HG02642 (cell line): Measurements from ENCODE around the gene CMTM8.

ENCODE experiments used
- ATAC-seq: cut with Tn5 transposase; IDR thresholded peaks from one replicate; pipeline ENCODE4 v1.9.1; 2021; ENCODE audit warnings: mild to moderate bottlenecking; ENCODE audit not compliant: unreplicated experiment, poor library complexity

Gene CMTM8

DNA sequence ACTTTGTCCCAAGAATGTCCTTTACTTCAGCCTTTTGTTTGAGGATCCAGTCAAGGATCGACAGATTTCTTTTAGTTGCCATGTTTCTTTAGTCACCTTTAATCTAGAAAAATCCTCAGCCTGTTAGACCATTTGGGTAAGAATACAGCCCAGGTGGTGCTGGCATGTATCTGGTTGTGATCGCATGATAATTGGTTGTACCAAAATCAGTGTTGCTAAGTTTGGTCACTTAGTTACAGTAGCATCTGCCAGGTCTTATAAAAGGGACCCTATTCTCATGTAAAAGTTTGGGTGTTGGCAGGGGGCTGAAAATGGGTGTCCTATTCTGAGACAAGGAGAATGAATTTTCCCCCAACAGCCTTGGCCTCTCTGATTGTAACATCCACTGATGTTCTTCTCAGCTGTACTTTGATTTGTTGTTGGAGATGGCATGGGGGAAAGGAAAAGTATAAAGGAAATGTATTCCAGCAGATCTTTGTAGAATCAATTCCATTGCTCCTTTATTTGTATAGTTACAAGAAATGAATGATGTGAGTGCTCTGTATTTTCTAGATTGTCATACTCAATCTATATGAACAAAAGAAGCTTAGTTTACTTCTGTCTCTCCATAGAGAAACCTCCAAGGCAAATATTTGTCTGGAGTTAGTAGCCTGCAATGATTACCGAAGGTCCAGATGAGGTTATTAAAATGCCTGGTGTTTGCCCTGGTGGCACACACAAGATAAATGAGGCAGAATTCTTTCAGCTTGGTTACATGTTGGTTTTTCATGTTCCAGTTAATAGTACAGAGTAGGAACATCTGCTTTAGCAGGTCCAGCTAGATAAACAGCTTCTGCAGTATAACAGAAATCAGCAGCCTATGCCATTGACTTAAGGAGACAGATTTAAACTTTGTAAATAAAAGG is 65.7 kb downstream of the CMTM8 start:
- ATAC-seq: no peak

DNA sequence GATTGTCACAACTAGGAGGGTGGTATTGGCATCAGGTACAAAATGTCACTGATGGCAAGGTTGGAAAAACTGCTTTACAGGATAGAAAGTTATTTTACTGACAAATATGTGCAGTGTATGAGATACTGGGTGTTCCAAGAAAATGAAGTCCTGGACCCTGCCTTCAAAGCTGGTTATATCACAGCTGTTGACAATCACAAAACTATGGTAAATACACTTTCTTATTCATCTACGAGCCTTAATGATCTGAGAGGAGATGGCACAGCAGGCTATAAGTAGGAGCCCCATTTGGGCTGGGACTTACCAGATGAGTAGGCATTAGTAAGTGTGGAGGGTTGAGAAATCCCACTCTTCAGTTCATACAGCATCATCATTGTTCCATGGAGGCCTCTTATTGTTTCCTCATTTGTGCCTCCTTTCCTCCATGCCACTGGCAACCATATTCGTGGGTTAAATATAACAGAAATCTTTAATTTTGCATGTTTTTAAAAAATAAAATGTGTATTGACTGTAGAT is 66.9 kb downstream of the CMTM8 start:
- no peak for ATAC-seq

DNA sequence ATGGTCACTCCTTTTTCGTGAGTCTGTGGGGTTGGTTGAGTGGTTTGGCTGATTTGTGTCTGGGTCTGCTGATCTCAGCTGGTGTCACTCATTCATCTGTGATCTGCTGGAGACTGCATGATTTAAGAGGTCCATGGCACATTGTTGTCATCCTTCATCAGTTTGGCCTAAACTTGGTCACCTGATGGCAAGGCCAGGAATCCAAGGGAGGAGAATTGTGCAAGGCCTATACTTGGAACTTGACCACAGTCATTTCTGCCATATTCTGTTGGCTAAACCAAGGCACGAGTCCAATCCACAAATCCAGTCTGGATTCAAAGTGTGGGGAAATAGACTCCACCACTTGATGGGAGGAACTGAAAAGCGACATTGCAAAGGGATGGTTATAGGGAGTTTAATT is 67.6 kb downstream of the CMTM8 start:
- ATAC-seq: no peak

DNA sequence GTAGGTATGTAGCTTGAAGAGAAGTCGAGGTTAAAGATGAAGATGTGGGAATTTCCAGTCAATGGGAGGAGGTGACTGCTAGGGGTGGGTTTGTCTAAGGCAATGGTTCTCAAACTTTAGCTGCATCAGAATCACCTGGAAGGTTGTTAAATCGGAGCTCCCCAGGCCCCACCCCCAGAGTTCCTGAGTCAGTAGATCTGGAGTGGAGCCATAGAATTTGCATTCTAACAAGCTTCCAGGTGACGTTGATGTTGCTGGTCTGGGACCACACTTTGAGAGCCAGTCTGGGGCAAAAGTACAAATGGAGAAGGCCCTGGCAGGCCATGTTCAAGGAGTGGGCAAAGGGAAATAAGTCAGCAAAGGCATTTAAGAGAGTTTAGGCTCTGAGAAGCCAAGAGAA is 69.1 kb downstream of the CMTM8 start:
- ATAC-seq: no peak

DNA sequence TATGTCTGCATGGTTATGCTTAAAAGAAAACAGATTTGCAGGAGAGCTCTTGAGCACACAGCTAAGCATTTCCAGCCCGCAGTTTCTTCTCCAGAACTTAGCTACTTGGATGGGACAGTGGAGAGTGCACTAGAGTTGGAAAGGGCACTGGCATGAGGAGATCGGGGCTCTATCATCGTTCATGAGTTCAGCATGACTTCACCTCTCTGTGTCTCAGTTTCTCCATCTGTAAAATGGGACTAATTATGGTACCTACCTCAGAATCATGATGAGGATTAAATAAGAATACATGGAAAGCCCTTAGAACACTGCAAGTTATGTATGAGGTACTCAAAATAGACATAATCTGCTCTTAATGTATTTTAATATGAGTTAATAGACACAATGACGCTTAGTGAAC is 69.9 kb downstream of the CMTM8 start:
- no peak for ATAC-seq

DNA sequence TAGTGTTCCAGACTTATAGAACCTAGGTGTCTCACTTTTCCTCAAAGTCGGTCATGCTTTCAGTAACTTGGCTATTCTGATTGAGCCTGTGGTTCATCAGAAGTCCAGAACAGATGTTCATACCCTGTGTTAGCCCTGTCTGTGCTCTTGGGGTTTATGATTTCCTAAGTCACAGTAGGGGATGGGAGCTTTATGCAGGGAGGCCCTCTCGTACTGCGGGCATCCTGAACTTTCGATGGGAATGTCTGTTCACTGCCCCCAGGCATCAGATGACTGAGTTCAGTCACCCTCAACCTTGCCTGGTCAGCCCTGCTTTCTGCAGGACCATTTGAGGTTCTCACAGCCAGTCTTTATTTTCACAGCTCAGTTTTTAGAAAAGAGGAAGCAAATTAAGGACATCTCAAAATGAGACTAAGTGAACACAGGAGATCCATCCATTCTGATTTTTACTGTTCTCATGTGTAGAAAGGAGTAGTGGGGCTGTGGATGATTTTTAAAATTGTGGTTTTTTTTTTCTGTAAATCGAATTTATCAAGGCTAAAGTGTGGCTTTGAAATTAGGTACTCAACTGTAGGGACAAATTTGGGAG is 71.3 kb downstream of the CMTM8 start:
- no peak for ATAC-seq

DNA sequence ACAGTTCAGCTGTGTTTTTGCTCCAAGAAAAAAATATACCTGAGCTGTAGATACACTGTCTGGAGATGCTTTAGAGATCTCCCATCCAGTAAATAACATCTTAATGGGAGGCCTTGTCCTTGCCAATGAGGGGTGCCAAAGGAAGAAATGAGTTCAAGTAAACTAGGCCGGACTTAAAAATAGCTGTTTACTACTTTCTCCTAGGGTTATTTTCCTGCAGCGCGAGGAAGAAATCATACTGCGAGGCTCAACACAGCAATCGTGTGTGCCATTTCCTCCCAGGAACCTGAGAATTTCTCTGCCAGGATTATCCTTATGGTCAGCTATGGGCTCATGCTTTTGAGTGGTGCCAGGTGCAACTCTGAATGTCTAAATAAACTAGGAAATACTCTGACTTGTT is 71.9 kb downstream of the CMTM8 start:
- no peak for ATAC-seq

DNA sequence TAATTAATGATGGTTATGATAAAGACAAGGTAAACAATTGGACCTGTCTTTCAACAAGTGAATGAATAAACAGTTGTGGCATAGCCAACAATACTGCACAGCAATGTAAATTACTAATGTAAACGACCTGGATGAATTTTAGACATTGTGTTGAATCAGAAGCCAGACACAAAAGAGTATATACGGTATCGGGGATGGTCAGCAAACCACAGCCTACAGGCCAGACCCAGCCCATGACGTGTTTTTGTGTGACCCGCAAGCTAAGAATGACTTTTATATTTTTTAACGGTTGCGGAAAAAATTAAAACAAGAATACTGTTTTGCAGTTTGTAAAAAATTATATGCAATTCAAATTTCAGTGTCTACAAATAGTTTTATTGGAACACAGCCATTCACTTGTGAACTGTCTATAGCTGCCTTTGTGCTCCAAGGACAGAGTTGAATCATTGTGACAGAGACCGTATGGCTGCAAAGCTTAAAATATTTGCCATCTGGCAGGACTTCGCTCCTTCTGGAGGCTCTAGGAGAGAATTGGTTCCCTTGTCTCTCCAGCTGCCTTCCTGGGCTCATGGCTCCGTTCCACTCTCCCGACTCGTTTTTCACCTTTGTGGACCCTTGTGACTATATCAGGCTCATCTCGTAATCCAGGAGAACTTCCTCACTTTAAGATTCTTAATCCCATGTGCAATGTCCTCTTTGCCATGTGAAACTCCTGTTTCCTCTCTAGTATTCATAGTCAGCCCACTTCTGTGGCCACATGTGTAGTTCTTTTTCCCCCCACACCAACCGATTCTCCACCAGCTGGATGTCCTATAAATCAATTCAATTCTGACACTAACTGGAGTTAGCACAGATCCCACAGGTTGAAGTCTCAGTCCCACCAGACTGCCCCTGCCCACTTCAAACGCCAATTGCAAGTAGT is 72.7 kb downstream of the CMTM8 start:
- ATAC-seq: no peak

DNA sequence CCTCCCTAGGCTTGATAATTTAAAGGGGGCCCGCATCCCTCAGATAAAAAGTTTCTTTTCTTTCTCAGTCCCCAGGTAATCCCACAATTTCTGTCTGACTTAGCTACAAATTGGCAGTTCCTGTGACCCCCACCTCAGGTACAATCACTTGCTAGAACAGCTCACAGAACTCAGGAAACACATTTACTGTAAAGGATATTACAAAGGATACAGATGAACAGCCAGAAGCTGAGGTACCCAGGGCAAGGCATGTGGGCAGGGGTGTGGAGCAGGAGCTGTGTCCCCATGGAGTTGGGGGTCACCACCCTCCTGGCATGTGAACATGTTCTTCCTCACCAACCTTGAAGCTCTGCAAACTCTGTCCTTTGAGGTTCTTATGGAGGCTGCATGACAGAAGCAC is 73.8 kb downstream of the CMTM8 start:
- no peak for ATAC-seq

DNA sequence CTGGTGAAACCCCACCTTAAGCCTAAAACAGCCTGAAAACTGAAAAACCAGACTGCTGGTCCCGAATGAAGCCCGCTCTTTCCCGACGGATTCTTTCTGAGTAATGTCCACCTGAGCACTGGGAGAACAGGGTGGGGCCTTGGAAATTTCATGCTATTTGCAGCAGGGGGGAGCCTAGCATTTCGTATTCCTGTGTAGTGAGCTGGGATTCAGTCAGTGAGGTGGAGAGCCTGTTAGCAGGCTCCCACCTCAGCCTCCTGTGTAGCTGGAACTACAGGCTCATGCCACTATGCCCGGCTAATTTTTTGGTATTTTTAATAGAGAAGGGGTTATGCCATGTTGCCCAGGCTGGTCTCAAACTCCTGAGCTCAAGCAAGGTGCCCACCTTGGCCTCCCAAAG is 74.7 kb downstream of the CMTM8 start:
- ATAC-seq: no peak

DNA sequence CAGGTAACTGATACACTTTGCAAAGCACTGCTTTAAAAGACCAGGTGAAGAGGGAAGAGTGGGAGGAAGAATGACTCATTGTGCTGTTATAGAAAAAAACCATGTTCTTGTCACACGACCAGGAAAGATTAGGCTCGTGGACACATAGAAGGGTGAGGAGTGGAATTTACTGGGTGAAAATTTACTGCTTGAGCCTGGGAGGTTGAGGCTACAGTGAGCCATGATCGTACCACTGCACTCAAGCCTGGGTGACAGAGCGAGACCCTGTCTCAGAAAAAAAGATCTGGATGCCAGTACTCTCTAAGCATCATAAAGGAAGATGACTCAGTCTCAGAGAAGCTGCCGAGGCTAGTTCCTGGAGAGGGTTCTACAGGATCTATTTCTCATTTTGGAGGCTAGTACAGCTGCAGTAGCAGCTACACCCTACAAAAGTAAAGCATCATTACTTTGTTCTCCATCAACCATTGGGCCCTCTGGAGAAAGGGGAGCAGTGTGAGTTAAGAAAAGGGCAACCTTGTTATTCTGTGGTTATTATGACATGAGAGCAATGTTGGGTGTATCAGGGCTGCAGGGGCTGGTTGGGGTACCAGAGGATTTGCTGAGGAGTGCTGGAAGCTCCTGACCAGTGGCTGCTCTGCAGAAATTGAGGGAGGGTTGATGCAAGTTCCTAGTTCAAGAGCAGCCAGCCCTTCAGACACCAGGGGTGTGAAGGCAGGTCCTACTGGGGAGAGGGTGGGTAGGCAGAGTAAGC is 75.4 kb downstream of the CMTM8 start:
- no peak for ATAC-seq

DNA sequence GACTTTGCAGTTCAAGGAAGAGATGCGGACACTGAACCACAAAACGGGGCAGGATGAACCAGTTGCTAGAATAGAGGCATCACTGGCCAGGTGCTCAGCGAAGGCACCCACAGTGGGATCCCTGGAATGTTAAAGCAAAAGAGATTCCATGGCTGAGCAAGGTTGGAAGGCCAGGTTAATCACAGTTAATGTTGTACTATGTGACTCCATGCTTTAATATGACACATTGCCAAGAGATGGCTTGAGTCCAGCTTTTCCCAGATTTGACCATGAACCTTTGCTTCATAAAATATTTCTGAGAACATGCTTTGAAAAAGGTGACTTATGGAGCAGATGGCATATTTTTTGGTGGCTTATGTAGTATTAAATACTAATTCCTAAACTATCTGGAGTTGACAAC is 77.0 kb downstream of the CMTM8 start:
- ATAC-seq: no peak

DNA sequence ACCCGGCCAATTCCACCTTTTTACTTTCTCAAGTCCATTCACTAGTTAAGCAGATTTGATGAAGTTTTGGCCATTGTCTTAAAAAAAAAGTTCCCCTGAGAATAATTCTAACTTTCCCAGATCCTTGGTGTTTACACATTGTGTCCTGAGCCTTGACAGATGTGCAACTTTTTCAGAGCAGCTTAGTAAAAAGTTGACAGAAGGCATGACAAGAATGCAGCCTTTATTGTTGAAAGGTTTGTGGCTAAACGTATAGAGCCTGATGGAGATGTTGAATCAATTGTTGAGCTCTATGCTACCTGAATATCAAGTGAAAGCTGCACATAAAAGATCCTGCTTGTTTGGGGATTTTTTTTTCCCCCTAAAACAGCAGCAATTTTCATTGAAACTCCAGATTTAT is 77.8 kb downstream of the CMTM8 start:
- no peak for ATAC-seq

DNA sequence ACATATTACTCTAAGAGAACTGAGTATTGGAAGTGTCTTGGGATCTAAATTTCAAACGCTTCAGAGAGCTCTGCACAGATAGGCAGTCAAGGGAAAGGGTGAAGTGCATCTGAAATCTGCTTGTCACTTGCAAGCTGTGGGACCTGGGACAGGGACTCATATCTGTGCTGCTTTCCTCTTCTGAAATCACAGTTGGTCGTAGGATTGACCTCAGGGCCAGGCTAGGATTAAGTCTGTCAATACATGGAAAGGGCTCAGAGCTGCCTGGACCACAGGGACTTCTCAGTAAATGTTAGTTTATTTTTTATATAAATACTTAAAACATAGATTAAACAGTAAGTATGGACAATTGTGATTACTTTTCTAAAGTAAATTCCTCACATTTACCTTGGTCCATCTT is 78.5 kb downstream of the CMTM8 start:
- no peak for ATAC-seq

DNA sequence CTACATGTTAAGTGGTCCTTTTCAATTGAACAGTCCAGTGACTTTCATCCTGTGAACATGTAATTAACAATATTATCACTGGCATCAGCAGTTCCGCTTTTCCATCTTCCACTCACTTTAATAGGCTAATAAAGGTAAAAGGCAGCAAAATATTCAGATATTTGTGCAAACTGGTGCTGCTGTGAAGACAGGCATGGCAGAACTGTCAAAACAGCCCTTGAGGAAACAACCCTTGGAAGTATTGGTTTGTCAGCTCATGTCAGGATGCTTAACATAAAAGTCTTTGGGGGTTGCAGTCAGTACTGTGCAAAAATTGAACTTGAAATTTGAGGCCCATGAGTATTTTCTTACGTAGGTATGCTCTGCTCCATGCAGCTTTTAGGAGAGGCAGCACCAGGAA is 81.1 kb downstream of the CMTM8 start:
- no peak for ATAC-seq

DNA sequence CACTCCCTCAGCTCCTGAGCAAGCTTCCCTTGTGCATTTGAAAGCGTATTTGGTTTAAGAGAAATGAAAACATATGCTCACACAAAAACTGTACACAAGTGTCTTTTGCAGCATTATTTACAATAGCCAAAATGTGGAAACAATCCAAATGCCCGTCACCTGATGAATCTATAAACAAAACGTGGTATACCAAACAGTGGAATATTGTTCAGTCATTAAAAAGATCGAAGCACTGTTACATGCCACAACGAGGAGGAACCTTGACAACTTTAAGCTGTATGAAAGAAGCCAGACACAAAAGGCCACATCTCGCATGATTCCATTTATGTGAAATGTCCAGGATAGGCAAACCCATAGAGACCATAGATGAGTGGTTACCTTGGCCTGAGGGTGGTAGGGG is 81.6 kb downstream of the CMTM8 start:
- ATAC-seq: no peak

DNA sequence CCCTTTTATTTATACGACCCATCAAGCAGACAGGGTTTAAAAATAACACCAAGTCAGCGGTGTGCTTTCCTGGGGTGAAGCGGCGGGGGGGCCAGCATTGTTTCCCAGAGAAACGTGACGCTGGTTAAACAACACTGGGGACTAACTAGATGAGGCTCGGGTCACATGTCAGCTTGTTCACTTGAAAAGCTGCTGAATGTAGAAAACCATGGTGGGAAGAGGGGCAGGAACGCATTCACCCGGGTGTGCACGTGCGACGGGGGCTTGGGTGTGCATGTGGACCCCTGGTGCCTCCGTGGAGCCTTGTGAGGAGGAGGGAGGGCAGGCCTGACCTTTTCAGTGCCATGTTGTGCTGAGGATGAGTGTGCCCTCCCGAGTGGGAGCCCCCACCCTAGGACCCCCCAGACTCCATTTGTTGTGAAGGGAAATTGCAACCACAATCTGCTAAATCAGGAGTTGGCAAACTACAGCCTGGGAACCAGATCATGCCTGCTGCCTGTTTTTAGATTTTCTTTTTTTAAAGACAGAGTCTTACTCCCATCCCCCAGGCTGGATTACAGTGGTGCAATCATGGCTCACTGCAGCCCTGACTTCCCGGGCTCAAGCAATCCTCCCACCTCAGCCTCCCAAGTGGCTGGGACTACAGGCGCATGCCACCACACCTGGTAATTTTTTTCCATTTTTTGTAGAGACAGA is 82.8 kb downstream of the CMTM8 start:
- no peak for ATAC-seq

DNA sequence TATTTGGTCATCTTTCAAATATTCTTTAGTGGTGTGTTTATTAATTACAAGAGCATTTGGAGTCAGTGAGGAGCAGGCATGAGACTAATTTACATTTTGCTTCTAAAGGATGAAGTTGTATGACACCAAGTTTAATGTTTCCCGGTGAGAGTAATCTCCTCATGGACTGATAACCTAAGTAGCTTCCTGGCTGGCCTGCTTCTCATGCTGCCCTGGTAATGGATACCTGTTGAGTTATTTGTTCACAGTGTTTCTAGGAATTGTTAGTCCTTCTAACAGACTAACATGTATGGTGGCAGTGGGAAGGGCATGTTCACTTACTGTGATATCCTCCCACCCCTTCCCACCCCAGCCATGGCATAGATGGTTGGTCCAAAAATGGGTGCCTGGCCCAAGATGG is 83.8 kb downstream of the CMTM8 start:
- no peak for ATAC-seq

DNA sequence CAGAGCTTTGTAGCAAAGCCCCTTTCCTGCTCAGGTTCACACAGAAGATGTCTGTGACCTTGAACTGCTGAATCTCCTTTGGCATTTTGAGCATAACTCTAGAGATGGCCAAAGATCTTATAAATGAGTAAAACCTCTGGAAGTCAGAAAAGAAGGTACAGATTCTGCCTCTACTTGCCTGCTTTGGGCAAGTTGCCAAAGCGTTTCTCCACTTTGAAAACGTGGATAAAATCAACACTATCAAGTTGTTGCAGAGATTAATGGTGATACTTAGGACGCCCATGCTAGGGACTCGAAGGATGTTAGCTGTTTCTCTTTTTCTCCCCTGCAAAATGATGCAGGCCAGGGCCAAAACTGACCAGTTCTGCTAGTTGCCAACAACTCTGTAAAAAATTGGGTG is 85.1 kb downstream of the CMTM8 start:
- no peak for ATAC-seq

DNA sequence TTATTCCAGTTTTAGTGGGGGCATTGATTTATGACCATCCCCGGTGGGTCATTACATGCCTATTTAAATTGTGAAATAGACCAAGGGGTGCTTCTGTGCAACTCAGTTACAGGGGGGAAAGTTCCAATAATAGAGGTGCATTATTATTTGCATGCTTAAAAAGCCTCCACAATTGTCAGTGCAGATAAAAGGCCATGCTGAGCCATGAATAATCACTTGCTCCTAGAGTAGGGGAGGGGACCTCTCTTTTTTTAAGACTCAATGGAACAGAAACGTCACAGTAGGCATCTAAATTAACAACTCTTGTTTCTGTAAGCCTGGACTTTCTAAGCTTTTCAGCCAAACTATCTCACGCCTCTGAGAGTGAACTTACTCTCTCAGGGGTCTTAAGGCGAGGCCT is 86.7 kb downstream of the CMTM8 start:
- ATAC-seq: no peak
